HG03139 (cell line): Measurements from ENCODE around the gene DACT2.

ENCODE experiments used
- ATAC-seq: cut with Tn5 transposase; IDR thresholded peaks from one replicate; pipeline ENCODE4 v1.9.1; 2021; ENCODE audit not compliant: unreplicated experiment

Gene DACT2

DNA sequence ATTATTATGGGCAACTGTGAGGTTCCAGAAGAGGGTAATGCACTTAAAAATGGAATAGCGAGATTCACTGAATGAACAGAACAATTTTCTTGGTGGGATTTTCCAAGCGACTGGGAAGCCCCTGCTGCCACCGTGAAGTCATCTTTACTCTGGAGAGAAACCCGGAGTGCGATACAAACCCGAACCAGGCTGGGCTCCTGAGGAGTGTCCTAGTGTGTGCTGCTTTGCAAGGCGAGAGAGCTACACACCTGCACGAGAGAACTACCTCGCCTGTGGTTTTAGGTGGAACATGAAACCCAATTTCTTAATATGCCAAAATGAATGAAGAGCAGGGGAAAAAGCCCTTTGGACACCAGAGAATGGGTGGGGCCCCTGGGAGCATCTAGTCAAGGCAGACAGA lies 33.5 kb upstream of the DACT2 start:
- no peak for ATAC-seq

- ATAC-seq = no peak
Observed at GRCh38 chr6:168352096-168352495, 32.5 kb upstream of the DACT2 start.

DNA sequence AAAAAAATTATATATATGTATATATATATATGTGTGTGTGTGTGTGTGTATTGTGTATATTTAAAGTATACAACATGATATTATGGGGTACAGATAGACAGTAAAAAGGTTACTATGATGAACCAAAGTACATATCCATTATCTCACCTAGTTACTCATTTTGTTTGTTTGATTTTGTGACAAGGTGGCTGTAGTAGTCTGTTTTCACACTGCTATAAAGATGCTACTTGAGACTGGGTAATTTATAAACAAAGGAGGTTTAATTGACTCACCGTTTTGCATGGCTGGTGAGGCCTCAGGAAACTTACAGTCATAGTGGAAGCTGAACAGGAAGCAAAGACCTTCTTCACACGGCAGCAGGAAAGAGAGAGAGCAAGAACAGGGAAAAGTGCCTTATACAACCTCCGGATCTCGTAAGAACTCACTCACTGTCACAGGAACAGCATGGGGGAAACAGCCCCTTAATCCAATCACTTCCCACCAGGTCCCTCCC lies 30.2 kb upstream of the DACT2 start:
- no peak for ATAC-seq

DNA sequence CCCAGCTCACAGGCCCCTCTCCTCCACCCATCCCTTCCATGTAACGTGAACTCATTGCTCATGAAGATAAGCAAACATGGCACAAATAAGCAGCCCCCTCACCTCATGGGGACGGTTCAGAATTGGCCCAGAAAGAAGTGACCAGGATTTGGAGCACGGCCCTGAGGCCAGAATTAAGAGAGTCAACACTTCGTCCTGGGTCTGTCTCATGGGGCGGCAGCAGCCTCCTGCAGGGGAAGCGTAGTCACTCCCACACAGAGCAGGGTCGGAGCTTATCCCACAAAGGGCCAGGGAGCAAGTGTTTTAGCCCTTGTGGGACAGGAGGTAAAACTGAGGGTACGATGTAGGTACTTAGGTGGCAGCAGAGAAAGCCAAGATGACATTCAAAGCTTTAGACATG lies 28.6 kb upstream of the DACT2 start:
- ATAC-seq = no peak

DNA sequence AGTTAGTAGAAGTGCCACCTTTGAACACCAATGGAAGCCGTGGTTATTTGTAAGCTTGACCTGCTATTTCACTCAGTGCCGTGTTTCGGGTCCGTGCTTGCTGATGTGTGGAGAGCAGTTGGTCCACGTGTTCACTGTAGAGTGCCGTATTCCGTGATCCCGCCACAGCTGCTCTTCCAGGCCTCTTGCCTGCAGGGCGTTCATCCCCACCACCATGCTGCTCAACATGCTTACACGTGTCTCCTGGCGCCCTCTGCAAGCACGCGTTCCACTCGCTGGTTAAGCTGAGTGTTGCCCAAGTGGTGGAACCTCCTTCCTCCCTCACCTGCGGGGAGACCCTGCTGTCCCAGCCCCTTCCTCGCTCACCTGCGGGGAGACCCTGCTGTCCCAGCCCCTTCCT lies 28.0 kb upstream of the DACT2 start:
- no peak for ATAC-seq

DNA sequence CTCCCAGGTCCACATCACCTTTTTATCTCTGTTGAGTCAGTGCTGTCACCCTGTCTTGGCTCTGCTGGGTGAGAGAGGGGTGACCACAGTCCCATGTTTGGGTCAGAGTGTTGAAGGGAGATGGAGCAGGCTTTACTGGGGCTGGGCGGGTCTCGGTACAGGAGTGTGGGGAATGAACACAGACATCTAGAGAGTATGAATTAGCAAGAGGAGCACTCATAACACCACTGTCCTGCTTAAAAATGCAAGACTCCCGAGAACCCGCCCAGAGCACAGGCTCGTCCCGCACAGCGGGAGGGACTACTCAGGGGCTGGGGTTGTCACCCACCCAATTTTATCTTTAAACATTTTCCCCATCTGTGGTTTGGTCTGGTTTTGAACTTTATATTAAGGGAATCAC lies 27.5 kb upstream of the DACT2 start:
- ATAC-seq = no peak

DNA sequence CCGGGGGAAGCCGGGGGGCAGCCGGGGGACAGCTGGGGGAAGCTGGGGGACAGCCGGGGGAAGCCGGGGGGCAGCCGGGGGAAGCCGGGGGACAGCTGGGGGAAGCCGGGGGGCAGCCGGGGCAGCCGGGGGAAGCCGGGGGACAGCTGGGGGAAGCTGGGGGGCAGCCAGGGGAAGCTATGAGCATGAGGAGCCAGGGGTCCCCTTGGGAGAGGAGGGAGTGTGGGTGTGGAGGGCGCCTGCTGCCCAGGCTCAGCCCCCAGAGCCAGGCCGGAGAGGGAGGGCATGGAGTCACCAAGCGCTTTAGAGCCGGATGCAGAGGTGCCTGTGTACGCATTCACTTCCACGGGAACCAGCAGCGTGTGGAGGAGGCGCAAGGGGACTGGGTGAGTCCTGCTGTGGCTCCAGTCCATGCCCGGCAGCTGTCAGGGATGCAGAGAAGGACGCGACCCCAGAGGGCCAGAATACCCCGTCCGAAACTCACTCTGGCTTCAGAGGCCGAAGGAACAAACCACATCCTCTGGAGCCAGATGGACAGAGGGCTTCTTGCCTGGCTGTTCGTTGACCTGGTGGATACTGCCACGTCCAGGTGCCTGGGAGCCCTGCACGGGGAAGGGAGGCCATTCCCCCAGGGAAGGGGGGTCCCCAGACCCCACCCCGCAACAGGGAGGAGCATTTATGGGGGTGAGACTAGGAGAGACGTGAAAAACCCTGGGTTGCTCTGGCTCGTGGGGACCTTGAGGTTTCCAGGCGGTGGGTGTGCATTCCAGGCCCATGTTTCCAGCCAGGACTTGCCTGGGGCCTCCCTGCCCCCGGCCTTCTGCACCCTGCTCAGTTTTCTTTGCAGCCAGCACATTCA lies 26.5 kb upstream of the DACT2 start:
- no peak for ATAC-seq

DNA sequence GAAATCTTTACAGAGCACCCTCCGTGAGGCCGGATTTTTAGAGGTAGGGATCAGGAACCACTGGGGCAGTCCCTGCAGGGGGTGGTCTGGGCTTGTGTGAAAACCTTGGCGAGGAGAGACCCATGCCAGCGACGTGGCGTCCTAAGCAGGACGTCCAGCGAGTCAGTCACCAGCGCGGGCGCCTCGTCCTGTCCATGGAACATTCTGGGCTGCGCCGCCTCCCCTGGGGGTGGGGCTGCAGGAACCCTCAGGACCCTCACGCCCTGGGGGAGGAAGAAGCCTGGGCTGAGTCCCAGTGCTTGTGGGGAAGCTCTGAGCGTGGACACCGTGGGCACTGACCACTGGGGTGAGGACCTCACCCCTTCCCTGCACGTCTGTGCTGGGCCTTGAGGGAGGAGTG lies 25.7 kb upstream of the DACT2 start:
- no peak for ATAC-seq

GRCh38 chr6:168344338-168344737 lies 24.8 kb upstream of the DACT2 start:
- no peak for ATAC-seq

DNA sequence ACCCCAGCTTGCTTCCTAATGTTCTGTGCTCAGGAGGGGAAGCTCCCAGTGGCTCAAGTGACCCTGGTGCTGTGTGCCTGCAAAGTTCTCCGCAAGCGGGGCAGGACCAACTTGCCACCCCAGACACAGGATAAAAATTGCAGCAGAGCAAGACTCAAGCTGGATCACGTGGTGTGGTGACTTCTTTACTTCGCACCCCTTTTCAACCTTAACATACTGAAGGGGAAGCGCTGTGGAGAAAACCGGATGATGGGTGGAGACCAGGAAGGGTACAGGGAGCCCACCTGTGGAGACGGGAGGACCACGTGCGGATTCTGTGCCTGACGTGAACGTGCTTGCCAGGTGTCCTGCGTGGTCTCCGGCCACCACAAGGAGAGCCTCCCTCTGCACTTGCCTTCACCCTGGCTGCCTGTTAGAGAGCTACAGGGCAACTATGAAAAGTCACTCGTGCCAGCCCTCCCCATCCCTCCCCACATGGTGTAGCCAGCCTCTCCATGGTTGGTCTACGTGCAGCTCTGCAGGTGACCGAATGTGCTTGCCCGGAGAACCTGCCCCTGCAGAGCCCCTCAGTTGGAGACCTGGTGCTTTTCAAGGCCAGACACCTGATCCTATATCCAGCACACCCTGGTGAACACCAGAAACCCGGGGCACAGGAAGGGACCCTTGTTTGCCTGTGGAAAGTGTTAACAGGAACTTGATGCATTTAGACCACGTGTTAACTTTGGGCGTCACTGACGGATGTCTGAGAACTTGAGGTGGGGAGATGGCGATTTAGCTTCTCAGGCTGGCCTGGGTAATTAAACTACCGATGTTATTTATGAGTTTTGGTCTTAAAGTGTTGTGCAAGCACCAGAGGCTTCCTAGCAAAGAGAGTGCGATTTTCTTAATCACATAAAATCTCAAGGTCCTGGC lies 23.9 kb upstream of the DACT2 start:
- ATAC-seq = no peak

DNA sequence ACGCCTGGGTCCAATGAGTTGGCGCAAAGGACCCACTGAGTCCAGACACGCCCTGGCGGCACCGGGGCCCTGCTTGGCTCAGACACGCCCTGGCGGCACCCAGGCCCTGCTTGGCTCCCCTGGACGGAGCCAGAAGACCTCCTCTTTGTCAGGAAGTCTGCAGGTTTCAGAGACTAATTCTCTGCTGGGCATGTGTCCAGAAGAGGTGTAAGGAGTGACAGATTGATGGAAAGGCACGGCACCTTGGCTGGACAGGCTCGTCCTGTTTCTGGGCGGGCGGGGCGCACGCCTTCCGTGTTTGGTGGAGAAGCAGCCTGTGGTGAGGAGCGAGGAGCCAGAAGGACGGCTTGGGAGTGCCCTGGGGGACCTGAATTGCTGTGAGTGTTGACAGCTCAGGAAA lies 23.1 kb upstream of the DACT2 start:
- no peak for ATAC-seq

- no peak for ATAC-seq
Observed at GRCh38 chr6:168341280-168341900, 21.8 kb upstream of the DACT2 start.

- ATAC-seq = no peak
Observed at GRCh38 chr6:168340819-168341218, 21.2 kb upstream of the DACT2 start.

DNA sequence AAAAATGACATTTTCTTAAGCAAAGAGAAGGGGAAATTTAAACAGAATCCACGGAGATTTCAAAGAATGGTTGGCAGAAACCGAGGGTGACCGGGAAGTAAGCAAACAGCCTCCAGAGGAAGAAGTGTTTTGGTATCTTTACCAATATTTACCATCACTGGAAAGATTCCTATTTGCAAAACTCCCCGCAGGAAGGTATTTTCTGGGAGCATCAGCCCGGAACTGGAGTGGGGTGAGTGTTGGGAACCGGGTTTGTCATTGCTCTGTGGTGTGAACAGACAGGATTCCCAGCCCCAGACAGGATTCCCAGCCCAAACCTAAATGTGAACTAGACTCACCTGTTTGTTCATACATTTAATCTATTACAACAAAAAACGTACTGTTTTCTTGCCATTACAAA lies 19.2 kb upstream of the DACT2 start:
- no peak for ATAC-seq

GRCh38 chr6:168336967-168337366 lies 17.4 kb upstream of the DACT2 start:
- no peak for ATAC-seq

DNA sequence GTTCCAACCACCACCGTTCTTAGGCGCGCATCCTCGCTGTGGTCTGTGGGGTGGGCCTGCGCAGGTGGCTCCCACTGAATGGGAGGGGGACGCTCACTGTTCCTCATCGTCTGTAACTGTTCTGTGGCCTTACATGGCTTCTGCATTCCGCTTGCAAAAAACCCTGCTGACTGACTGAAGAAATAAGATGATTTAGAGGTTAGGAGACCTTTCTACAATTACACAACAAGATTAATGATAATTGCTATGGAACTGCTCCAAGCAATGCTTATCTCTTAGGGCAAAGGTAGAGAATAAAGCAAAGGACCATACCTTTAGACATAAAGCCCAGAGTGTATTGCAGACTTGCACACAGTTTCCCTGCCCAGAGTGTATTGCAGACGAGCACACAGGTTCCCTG lies 14.4 kb upstream of the DACT2 start:
- ATAC-seq = no peak

- ATAC-seq = no peak
Observed at GRCh38 chr6:168333491-168333890, 13.9 kb upstream of the DACT2 start.

DNA sequence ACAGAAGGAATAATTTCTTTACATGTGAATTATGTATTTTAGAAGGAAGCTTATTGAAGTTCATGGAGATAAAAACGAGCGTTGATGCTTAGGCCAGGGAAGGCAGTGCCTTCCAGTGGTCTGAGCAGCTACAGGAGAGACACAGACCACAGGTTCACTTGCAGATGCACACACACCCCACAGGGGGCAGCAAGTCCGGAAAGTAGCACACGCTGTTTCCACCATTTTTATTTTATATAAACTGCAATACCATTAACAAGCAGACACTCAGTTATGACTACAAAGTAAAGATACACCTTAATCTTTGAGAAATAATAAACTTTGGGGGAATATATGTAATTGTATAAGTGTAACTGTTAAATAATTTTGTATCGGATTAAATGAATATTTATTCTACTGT lies 13.5 kb upstream of the DACT2 start:
- no peak for ATAC-seq

DNA sequence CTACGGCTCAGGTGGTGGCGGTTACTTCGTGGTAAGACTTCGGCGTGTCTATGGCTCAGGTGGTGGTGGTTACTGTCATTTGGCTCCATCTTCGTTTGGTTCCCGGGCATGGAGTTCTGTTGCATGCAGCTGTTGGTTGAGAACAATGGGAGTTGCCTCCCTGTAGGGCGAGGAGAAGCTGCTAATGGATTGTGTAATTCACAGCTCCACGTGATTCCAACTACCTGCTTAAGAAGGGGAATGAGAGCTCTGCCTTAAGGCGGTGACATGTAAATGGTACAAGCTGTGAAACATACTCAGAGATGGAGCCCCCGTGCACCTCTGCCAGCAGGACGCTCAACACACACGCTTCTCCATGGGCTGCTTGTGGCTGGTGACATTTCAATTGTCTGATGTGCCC lies 12.4 kb upstream of the DACT2 start:
- ATAC-seq = no peak

DNA sequence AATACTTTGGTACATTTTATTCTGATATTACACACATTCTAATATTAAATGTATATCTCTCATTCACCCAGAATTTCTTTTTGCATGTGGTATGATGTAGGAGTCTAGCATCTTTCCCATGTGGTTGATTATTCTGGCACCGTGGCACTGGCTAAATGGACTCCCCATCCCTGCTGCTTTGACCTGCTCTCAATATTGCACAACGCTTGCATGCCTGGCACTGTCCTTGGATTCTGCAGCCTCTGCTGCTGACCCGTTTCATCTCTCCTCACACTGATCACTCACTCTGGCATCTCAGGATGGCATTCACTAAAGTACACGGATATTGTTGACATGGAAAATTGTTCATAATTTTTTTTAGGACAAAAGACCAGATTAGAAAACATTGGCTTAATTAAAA lies 11.5 kb upstream of the DACT2 start:
- ATAC-seq = no peak

DNA sequence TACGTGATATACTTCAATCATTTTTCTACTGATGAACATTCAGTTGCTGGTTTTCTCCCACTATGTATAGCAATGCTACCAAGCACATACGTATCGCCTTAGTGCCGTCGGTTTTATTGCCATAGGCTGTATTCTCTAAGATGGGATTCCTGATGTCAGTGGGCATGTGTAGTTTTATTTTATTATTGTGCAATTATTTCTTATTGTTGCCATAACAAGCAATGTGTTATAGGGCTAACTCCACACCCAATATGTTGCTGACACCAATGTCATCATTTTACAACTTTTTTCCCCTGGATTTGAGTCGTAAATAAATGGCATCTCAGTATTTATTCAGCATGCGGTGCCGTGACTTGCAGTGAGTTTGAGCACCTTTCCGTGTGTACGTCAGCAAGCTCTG lies 10.8 kb upstream of the DACT2 start:
- no peak for ATAC-seq

- ATAC-seq = no peak
Observed at GRCh38 chr6:168328086-168328485, 8.5 kb upstream of the DACT2 start.
